ENCODE results near the gene GDPGP1. TPM values are rescaled to one million over a fixed set of nuclear protein-coding genes. Genes with fewer than 3 reads are reported as not detected.

The GDPGP1 gene
- total and polyA plus RNA-seq, 9 of the 15 experiments (the other 6 are each of a cell fraction or from before 2014, with no cell fraction given), result 0.78 to 6.1 (median 2.8) TPM

DNA sequence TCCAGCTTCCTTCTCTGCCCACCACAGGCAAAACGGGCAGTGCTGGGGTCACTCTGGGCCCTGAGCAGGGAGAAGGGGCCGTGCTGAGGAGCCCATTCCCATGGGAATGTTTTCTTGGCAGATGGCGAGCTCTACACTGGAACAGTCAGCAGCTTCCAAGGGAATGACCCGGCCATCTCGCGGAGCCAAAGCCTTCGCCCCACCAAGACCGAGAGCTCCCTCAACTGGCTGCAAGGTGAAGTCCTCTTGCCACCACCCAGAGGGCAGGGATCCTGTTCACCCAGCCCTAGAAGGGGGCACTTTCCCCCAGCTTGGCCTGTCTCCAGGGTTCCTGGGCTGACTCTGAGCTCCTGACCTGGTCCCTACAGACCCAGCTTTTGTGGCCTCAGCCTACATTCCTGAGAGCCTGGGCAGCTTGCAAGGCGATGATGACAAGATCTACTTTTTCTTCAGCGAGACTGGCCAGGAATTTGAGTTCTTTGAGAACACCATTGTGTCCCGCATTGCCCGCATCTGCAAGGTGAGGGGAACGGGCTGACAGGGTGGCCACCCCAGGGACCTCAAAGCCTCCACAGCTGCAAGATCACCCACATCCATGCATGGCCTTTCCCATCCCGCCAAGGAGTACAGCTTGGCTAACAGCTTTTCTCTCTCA is 12.6 kb upstream of the GDPGP1 start (continued):
- no peak for TF ChIP-seq ZNF75A (CRISPR knock-in tag; IDR thresholded peaks at IDR 0.05)
- TF ChIP-seq MED1 (CRISPR knock-in tag; IDR thresholded peaks at IDR 0.05; ENCODE audit: borderline replicate concordance), result no peak
- TF ChIP-seq, protein P1, sequence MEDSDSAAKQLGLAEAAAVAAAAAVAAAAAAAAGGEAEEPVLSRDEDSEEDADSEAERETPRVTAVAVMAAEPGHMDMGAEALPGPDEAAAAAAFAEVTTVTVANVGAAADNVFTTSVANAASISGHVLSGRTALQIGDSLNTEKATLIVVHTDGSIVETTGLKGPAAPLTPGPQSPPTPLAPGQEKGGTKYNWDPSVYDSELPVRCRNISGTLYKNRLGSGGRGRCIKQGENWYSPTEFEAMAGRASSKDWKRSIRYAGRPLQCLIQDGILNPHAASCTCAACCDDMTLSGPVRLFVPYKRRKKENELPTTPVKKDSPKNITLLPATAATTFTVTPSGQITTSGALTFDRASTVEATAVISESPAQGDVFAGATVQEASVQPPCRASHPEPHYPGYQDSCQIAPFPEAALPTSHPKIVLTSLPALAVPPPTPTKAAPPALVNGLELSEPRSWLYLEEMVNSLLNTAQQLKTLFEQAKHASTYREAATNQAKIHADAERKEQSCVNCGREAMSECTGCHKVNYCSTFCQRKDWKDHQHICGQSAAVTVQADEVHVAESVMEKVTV (CRISPR knock-in tag; IDR thresholded peaks at IDR 0.05), result peak; percentile 48
- no peak for TF ChIP-seq GATAD2B (IDR thresholded peaks at IDR 0.05; ENCODE audit: borderline replicate concordance)
- TF ChIP-seq SMC3 (conservative IDR thresholded peaks at IDR 0.05; ENCODE audit: insufficient read depth, low read depth, low read length), result peak; percentile 83
- no peak for TF ChIP-seq TFAM (CRISPR knock-in tag; conservative IDR thresholded peaks at IDR 0.05)
- TF ChIP-seq ZBTB1 (CRISPR knock-in tag; IDR thresholded peaks at IDR 0.05; ENCODE audit: borderline replicate concordance, low read depth), result no peak
- TF ChIP-seq, protein P2, sequence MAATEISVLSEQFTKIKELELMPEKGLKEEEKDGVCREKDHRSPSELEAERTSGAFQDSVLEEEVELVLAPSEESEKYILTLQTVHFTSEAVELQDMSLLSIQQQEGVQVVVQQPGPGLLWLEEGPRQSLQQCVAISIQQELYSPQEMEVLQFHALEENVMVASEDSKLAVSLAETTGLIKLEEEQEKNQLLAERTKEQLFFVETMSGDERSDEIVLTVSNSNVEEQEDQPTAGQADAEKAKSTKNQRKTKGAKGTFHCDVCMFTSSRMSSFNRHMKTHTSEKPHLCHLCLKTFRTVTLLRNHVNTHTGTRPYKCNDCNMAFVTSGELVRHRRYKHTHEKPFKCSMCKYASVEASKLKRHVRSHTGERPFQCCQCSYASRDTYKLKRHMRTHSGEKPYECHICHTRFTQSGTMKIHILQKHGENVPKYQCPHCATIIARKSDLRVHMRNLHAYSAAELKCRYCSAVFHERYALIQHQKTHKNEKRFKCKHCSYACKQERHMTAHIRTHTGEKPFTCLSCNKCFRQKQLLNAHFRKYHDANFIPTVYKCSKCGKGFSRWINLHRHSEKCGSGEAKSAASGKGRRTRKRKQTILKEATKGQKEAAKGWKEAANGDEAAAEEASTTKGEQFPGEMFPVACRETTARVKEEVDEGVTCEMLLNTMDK (IDR thresholded peaks at IDR 0.05; ENCODE audit: borderline replicate concordance, insufficient read depth, low read depth, low read length, poor library complexity, severe bottlenecking), result no peak
- peak in 1 of 3 experiments; percentile 27 for TF ChIP-seq YY1 (IDR thresholded peaks at IDR 0.05; ENCODE audit: borderline replicate concordance in 1 of 3, control insufficient read depth in 1 of 3, extremely low read depth in 1 of 3, insufficient read depth in 3 of 3, insufficient read length in 1 of 3, insufficient replicate concordance in 2 of 3, low read depth in 1 of 3, low read length in 2 of 3)
- peak; percentile 66 to 88 for TF ChIP-seq RAD21 (CRISPR knock-in tag; conservative IDR thresholded peaks at IDR 0.05 in 1 of 2, IDR thresholded peaks at IDR 0.05 in 1 of 2)
- no peak for TF ChIP-seq SP2 (IDR thresholded peaks at IDR 0.05; ENCODE audit: extremely low read depth, low read depth, low read length, poor library complexity, severe bottlenecking)
- TF ChIP-seq RB1 (IDR thresholded peaks at IDR 0.05; ENCODE audit: low read depth), result 0 out of 2 replicates have a peak, but pooled peaks have one; percentile 31
- peak; percentile 45; the same call in 1 of the 2 replicates for TF ChIP-seq STAG1 (CRISPR knock-in tag; IDR thresholded peaks at IDR 0.05; ENCODE audit: borderline replicate concordance)
- TF ChIP-seq STAT5B (CRISPR knock-in tag; IDR thresholded peaks at IDR 0.05), result no peak
- TF ChIP-seq, protein P3, sequence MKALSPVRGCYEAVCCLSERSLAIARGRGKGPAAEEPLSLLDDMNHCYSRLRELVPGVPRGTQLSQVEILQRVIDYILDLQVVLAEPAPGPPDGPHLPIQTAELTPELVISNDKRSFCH (CRISPR knock-in tag; IDR thresholded peaks at IDR 0.05), result no peak
- TF ChIP-seq, protein P3 (tag; IDR thresholded peaks at IDR 0.05), result no peak
- no peak for TF ChIP-seq PURB (CRISPR knock-in tag; IDR thresholded peaks at IDR 0.05; ENCODE audit: low read depth)
- TF ChIP-seq NFIC (IDR thresholded peaks at IDR 0.05), result 0 out of 2 replicates have a peak, but pooled peaks have one; percentile 4
- TF ChIP-seq, protein P4, sequence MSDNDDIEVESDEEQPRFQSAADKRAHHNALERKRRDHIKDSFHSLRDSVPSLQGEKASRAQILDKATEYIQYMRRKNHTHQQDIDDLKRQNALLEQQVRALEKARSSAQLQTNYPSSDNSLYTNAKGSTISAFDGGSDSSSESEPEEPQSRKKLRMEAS (CRISPR knock-in tag; IDR thresholded peaks at IDR 0.05), result no peak
- TF ChIP-seq PTRF (tag; IDR thresholded peaks at IDR 0.05), result no peak

Data from K562 (cell line).